ENCODE results near the gene LUZP2.
"Not testable (repeated sequence)": the region's sequence is repeated elsewhere in the genome, so short reads cannot be mapped to it uniquely, and the experiment has no call there.

The LUZP2 gene

GRCh38 chr11:24886880-24887619, 390.2 kb downstream of the LUZP2 start:
- H3K4me3 ChIP-seq (ENCODE audit: low read depth, low read length): no peak overlapping the region
- TF ChIP-seq CTCF (conservative IDR thresholded peaks at IDR 0.05; ENCODE audit: low read depth, low read length): no peak
- no peak for DNase-seq (ENCODE audit: low read depth)

GRCh38 chr11:24890426-24890825, 393.6 kb downstream of the LUZP2 start:
- H3K4me3 ChIP-seq (ENCODE audit: low read depth, low read length): no peak overlapping the region
- no peak for DNase-seq (ENCODE audit: low read depth)
- TF ChIP-seq CTCF (conservative IDR thresholded peaks at IDR 0.05; ENCODE audit: low read depth, low read length): no peak

GRCh38 chr11:24891845-24892492, 395.1 kb downstream of the LUZP2 start:
- H3K4me3 ChIP-seq (ENCODE audit: low read depth, low read length); DNase-seq (ENCODE audit: low read depth): not testable (repeated sequence)

GRCh38 chr11:24896118-24896835, 399.4 kb downstream of the LUZP2 start:
- TF ChIP-seq CTCF (conservative IDR thresholded peaks at IDR 0.05; ENCODE audit: low read depth, low read length): no peak
- DNase-seq (ENCODE audit: low read depth): no peak

GRCh38 chr11:24900514-24900913, 403.7 kb downstream of the LUZP2 start:
- H3K4me3 ChIP-seq (ENCODE audit: low read depth, low read length): no peak overlapping the region
- TF ChIP-seq CTCF (conservative IDR thresholded peaks at IDR 0.05; ENCODE audit: low read depth, low read length): no peak

More at GRCh38 chr11:24896118-24896835, 399.4 kb downstream of the LUZP2 start:
- H3K4me3 ChIP-seq (ENCODE audit: low read depth, low read length): no peak overlapping the region

GRCh38 chr11:24900960-24901549, 404.2 kb downstream of the LUZP2 start:
- no peak for DNase-seq (ENCODE audit: low read depth)
- TF ChIP-seq CTCF (conservative IDR thresholded peaks at IDR 0.05; ENCODE audit: low read depth, low read length): no peak
- H3K4me3 ChIP-seq (ENCODE audit: low read depth, low read length): no peak overlapping the region

More at GRCh38 chr11:24900514-24900913, 403.7 kb downstream of the LUZP2 start:
- no peak for DNase-seq (ENCODE audit: low read depth)

GRCh38 chr11:24903555-24903954, 406.7 kb downstream of the LUZP2 start:
- no peak overlapping the region for H3K4me3 ChIP-seq (ENCODE audit: low read depth, low read length)
- TF ChIP-seq CTCF (conservative IDR thresholded peaks at IDR 0.05; ENCODE audit: low read depth, low read length): no peak
- DNase-seq (ENCODE audit: low read depth): no peak
